Measurements from ENCODE around the gene MGAT5.

DNA sequence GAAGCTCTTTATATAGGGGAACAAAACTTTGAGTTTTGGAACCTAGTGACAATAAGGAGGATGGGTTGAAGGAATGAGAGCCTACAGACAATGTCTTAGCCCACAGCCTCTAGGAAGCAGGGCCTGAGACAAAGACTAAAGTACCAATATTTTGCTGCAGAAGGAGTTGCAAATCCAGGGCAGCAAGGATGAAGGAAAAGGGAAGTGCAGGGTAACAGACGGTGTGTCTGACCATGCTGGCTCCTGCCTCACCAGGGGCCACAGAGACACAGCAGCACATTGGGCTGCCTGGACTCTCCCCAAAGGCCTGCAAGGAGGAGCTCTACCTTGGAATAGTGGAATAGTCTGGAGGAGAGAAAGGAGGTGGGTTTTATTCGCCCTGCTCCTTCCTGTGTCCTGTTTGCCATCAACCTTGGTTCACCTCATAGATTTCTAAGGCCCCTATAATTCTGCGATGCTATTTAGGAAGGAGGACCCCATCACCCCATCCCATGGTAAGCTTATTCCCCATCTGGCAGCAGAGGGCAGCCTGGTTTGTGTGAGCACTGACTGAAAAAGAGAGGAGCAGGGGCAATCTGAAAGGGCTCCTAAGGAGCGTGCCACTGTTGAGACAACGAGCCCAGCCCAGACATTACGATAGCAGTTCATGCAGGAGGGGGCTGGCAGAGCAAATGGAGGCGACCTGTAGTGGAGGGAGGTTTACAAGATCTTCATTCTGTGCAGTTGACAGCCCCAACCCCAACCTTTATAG is 143.4 kb downstream of the MGAT5 start:
- no peak for TF ChIP-seq POLR2A (IDR thresholded peaks at IDR 0.05; ENCODE audit: borderline replicate concordance, extremely low read depth, insufficient read depth, insufficient read length)
- TF ChIP-seq FOSL1 (IDR thresholded peaks at IDR 0.05; ENCODE audit: low read depth), result no peak
- TF ChIP-seq, protein P1, sequence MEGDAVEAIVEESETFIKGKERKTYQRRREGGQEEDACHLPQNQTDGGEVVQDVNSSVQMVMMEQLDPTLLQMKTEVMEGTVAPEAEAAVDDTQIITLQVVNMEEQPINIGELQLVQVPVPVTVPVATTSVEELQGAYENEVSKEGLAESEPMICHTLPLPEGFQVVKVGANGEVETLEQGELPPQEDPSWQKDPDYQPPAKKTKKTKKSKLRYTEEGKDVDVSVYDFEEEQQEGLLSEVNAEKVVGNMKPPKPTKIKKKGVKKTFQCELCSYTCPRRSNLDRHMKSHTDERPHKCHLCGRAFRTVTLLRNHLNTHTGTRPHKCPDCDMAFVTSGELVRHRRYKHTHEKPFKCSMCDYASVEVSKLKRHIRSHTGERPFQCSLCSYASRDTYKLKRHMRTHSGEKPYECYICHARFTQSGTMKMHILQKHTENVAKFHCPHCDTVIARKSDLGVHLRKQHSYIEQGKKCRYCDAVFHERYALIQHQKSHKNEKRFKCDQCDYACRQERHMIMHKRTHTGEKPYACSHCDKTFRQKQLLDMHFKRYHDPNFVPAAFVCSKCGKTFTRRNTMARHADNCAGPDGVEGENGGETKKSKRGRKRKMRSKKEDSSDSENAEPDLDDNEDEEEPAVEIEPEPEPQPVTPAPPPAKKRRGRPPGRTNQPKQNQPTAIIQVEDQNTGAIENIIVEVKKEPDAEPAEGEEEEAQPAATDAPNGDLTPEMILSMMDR (IDR thresholded peaks at IDR 0.05 in 2 of 3, conservative IDR thresholded peaks at IDR 0.05 in 1 of 3; ENCODE audit: borderline replicate concordance in 1 of 3, insufficient read depth in 1 of 3, low read depth in 2 of 3, low read length in 2 of 3), result no peak
- no peak for TF ChIP-seq CEBPB (IDR thresholded peaks at IDR 0.05; ENCODE audit: low read depth)
- no peak for TF ChIP-seq JUND (IDR thresholded peaks at IDR 0.05)
- TF ChIP-seq YY1 (IDR thresholded peaks at IDR 0.05; ENCODE audit: extremely low read depth, insufficient replicate concordance, low read depth, low read length), result no peak
- TF ChIP-seq RAD21 (IDR thresholded peaks at IDR 0.05; ENCODE audit: low read depth), result no peak
- TF ChIP-seq EZH2 (IDR thresholded peaks at IDR 0.05), result no peak
- TF ChIP-seq, protein P2, sequence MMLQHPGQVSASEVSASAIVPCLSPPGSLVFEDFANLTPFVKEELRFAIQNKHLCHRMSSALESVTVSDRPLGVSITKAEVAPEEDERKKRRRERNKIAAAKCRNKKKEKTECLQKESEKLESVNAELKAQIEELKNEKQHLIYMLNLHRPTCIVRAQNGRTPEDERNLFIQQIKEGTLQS (IDR thresholded peaks at IDR 0.05), result no peak
- no peak for TF ChIP-seq SIN3A (IDR thresholded peaks at IDR 0.05; ENCODE audit: low read depth)
- no peak for TF ChIP-seq POLR2AphosphoS5 (IDR thresholded peaks at IDR 0.05; ENCODE audit: low read depth, low read length)

Measured in HCT116 (cell line).